Measurements from ENCODE around the gene C1orf167.

Gene C1orf167

GRCh38 chr1:11787804-11788436 lies 25.9 kb downstream of the C1orf167 start:
- no peak for DNase-seq

GRCh38 chr1:11788549-11789053 lies 26.6 kb downstream of the C1orf167 start:
- no peak for DNase-seq

DNA sequence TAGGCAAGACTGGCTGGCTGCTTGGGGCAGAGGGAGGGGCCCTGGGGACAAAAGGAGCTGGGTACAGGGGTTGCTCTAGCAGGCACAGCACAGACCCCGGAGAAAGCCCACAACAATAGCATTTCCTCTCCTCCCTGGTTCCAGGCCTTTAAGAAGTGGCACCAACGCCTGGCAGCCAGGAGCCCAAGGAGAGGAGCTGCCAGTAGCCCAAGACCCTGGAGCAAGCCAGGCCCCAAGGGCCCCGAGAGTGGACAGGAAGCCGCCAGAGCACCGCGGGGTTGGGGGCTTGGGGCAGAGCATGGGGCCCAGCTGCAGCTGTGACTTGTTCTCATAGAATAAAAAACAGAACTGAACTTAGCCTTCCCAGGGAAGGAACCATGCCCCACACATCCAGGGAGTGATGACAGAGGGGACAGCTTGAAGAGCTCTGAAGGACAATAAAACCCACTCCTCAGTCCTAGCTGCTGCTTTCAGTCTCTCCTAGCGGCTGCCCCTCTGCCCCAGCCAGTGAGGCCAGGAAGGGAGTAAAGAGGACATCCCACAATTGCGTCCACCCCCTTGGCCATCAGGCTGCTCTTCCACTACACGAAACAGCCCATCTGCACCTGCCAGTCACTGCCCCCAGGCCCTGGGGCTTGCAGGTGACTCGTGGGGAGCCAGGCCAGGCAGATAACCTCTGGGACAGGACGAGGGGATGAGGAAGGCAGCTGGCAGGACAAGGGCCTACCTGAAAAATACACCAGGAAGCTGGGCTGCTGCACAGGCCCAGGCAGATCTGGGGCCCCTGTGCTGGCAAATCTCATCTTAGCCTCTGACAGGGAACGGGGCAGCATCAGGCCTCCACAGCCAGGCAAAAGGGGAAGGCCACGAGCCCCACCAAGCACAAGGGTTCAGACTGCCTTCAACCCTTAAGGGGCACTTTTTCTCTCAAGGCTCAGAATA lies 27.4 kb downstream of the C1orf167 start:
- no peak for DNase-seq

GRCh38 chr1:11790101-11790879 lies 28.3 kb downstream of the C1orf167 start:
- no peak for DNase-seq

GRCh38 chr1:11790880-11791715 lies 29.1 kb downstream of the C1orf167 start:
- no peak for DNase-seq

DNA sequence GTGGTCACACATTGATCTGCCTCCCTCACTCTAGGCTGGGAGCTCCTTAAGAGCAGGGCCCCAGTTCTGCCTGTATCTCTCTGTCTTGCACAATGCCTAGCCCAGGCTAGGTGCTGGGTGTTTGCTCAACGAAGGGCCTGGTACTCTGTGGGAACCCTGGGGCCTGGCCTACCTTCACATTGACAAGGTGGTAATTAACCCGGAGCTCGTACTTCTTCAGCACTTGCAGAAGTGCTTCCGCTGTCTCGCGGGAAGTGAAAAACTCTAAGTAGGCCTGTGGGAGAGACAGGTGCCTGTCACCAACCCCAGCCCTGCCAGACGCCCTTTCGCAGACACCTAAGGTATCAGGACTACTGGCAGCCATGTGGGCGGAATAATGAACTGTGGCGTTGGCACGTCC lies 30.1 kb downstream of the C1orf167 start:
- no peak for DNase-seq

DNA sequence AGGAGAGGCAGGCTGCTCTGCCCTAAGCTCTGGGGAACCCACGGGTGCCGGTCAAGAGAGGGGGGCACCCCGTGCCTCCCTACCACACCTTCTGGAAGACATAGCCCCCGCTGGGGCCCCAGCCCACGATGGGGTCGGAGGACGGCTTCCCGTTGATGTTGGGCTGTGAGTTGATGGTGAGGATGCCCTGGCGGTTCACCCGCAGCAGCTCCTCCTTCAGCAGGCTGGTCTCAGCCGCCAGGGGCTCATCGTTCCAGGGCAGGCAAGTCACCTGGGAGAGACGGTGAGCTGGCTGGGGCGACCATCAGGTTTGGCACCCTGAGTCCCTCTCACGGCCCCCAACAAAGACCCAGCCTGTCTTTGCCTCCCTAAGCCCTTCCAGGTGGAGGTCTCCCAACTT lies 31.8 kb downstream of the C1orf167 start:
- DNase-seq: no peak

- DNase-seq: no peak
Measured at GRCh38 chr1:11794446-11795237, 32.6 kb downstream of the C1orf167 start.

DNA sequence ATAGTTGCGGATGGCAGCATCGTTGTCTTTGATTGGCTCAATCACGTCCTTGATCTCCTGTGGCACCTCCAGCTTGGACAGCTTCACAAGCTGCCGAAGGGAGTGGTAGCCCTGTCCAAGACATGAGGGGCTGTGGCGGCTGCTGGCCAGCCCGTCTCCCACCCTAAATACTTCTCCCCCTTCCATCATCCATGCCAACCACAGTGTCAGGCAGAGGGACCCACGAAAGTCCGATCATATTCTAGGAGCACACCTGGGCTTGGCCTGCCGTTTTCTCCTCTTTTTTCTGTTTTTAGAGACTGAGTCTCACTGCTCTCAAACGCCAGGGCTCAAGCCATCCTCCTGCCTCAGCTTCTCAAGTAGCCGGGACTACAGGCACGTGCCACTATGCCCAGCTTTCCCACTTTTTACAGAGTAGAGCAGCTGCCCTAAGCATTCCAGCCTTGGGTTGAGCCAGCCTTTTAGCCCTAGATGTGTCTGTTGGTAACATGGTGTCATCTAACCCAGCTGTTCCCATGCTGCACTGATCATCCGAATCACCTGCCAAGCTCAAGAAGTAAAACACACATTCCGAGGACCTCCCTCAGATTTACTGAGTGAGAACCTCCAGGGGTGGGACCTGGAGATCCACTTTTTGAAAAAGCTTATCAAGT lies 33.4 kb downstream of the C1orf167 start:
- no peak for DNase-seq

DNA sequence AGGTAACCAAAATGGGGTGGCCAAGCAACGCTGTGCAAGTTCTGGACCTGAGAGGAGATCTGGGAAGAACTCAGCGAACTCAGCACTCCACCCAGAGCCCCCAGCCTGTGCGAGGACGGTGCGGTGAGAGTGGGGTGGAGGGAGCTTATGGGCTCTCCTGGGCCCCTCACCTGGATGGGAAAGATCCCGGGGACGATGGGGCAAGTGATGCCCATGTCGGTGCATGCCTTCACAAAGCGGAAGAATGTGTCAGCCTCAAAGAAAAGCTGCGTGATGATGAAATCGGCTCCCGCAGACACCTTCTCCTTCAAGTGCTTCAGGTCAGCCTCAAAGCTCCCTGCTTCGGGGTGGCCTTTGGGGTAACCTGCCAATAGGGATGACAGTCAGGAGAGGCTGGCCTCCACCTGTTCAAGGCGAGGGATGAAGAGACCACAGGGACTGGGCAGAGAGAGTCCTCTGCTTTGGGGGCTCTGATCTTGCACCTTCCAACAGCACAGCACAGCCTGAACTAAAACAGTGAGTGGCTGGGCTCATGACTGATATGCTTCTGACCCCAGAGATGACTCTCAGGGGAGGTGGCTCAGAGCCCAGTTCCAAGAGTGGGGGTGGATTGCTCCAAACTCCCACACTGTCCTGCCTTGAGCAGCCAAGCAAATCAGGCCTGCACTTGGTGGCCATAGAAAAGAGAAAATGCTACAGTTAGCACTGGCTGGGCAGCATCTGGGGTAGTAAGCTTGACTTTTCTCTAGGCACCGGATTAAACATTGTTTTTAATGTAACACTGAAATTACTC lies 34.2 kb downstream of the C1orf167 start:
- DNase-seq: no peak

DNA sequence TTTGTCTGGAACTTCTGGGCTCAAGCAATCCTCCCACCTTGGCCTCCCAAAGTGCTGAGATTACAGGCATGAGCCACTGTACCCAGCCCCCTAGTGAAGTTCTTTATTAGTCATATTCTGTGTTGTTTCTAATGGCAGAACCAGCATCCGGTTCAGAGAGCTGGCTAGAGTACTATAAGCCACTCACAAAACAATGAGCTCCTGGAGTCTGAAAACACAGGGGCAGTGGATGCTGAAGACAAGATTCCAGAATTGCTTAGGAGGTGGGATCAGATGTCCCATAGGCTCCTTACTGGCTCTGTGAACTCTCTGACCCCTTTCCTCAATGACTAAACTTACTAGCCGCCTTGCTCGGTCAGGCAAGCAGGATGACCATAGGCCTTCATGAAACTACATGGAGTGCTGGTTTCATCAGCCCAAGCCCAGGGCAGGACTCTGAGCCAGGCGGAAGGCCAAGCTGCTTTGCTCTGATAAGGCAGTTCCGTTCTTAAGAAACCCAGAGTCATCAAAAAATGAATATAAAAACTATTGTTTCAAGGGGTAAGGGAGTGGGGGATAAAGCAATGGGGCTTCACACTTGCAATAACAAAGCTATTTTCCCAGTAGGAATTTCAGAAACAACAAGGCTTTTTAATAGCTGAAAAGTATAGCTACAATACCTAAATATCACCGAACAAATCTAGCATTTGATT lies 35.7 kb downstream of the C1orf167 start:
- DNase-seq: no peak

- no peak for DNase-seq
Measured at GRCh38 chr1:11799099-11799498, 37.1 kb downstream of the C1orf167 start.

- no peak for DNase-seq
Measured at GRCh38 chr1:11799896-11800295, 37.9 kb downstream of the C1orf167 start.

- no peak for DNase-seq
Measured at GRCh38 chr1:11800391-11800755, 38.4 kb downstream of the C1orf167 start.

DNA sequence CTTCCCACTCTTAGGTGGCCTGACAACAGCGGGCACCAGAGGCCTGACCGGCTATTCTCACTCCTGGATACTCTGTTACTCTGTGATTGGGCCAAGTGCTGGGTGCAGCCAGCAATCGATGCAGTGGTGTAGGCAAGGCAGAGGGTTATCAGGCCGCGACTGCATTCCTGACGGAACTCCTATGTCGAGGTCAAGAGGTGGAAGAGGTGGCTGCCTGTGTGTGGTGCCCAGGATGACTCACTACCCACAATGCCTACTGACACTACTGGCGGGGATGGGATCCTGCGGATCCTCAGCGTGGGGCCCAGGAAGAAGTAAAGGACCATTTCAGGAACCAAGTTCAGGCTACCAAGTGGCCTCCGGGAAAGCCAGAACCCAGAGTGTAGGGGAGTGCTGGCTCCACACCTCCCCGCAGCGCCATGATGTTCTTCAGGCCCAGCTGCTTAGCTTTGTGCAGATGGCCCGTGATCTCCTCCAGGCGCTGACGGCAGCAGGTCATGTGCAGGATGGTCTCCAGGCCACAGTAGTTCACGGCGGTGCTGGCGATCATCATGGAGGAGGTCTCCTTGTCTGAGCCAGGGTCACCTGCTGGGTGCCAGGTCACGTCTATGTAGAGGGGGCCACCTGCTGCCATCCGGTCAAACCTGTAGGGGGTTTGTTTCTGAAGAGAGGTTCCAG lies 38.9 kb downstream of the C1orf167 start:
- no peak for DNase-seq

- no peak for DNase-seq
Measured at GRCh38 chr1:11802616-11802972, 40.6 kb downstream of the C1orf167 start.

DNA sequence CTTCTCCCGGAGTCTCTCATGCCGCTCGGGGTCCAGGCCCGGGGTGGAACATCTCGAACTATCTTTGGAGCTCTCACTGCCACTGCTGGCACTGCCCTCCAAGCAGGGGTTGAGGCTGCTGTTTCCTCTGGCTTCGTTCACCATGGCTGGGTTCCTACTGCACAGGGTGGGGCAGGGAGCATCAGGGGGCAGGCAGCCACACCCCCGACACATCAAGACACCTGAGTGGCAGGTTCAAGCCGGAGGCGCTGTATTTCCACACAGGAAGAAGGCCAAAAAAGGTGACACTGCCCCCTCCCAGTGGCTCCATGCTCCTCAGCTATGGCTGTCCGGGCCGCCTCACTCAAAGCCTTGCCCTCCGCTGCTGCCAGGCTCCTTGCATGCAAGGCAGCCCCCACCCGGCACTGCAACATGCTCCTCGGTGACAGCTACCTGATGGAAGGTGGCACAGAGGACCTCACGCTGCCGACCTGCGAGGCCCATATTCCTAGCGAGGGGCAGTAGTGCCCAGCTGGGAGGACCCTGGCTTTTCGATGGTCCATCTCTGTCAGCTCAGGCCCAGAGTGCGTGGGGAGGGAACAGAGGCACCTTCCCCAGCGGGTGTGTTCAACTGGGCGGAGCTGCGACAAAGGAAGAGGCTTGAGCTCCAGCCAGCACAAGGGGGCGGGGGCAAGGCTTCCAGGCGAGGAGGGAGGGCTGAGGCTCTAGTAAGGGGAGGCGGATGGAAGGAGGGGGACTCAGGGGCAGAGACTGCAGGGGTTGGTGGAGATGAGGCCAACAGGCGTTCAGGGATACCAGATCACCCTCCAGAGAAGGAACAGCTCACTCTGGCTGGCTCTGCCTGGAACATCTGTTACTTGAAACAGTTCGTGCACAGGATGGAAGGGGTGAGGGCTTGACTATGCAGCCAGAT lies 41.2 kb downstream of the C1orf167 start:
- DNase-seq: peak; percentile 38 to 74
